OCI-LY3 (cell line): ENCODE measurements around the gene MCC.

ENCODE experiments used
- H2AFZ ChIP-seq: fragments of 200-600, 300-600 bp; shearing (Covaris generic); 2 replicates; pipeline ENCODE4 v1.6.0; 2014; ENCODE audit warnings: antibody characterized with exemption, low read depth, low read length
- H3K27ac ChIP-seq: fragments of 200-600, 300-600 bp; sonication (generic); 2 replicates; pipeline ENCODE4 v1.5.1; 2014; ENCODE audit warnings: mild to moderate bottlenecking, low read length, moderate library complexity, mixed read lengths
- H3K27me3 ChIP-seq: fragments of 200-600, 300-600 bp; sonication (generic); 2 replicates; pipeline ENCODE4 v1.6.1; 2014; ENCODE audit warnings: low read depth, low read length, mixed read lengths
- H3K36me3 ChIP-seq: fragments of 200-600, 300-600 bp; sonication (generic); replicated peaks from 2 replicates; pipeline ENCODE3; 2014; ENCODE audit warnings: low read depth, low read length, mixed read lengths
- H3K4me1 ChIP-seq: fragments of 300-600, 200-600 bp; sonication (generic); 2 replicates; pipeline ENCODE4 v1.6.1; 2014; ENCODE audit warnings: low read length, mixed read lengths
- H3K4me2 ChIP-seq: fragments of 200-600, 300-600 bp; sonication (generic); 2 replicates; pipeline ENCODE4 v1.6.1; 2014; ENCODE audit warnings: low read length, mixed read lengths
- H3K4me3 ChIP-seq: fragments of 300-600, 200-600 bp; sonication (generic); 2 replicates; pipeline ENCODE4 v1.5.1; 2014; ENCODE audit warnings: antibody characterized with exemption, mild to moderate bottlenecking, low read length, moderate library complexity
- H3K79me2 ChIP-seq: fragments of 300-600, 200-600 bp; shearing (Covaris generic); 2 replicates; pipeline ENCODE4 v1.6.1; 2014; ENCODE audit warnings: mild to moderate bottlenecking, low read length, mixed read lengths
- H3K9ac ChIP-seq: fragments of 300-600, 200-600 bp; shearing (Covaris generic); 2 replicates; pipeline ENCODE4 v1.6.0; 2014; ENCODE audit warnings: mild to moderate bottlenecking, low read length, moderate library complexity
- H3K9me3 ChIP-seq: fragments of 200-600, 300-600 bp; shearing (Covaris generic); 2 replicates; pipeline ENCODE4 v1.6.1; 2014; ENCODE audit warnings: low read length, mixed read lengths; ENCODE audit not compliant: insufficient read depth
- H4K20me1 ChIP-seq: fragments of 200-600, 300-600 bp; sonication (generic); 2 replicates; pipeline ENCODE4 v1.6.1; 2016; ENCODE audit warnings: low read length, mixed read lengths; ENCODE audit not compliant: insufficient read depth
- EZH2phosphoT487 ChIP-seq: fragments of 200-600 bp; shearing (Covaris generic); IDR thresholded peaks from 2 replicates; pipeline ENCODE4 v1.6.1; 2018; ENCODE audit warnings: antibody characterized with exemption, mixed run types, low read depth
- TF ChIP-seq, protein P1 (sequence below): fragments of 200-600, 300-600 bp; sonication (generic); IDR thresholded peaks from 2 replicates; pipeline ENCODE4 v1.5.1; 2014; ENCODE audit warnings: antibody characterized with exemption, low read length, low read depth

Gene MCC

GRCh38 chr5:113240032-113240431 lies 248.2 kb downstream of the MCC start:
- no peaks in the 10 kb centered on the region for H4K20me1 ChIP-seq
- H3K4me2 ChIP-seq, result no peak overlapping the region
- H3K27ac ChIP-seq, result no peak overlapping the region
- H3K79me2 ChIP-seq, result no peaks in the 10 kb centered on the region
- H3K9me3 ChIP-seq, result no peaks in the 10 kb centered on the region
- H3K9ac ChIP-seq, result no peak overlapping the region
- H3K36me3 ChIP-seq, result no peaks in the 10 kb centered on the region
- no peak overlapping the region for H3K4me3 ChIP-seq
- H2AFZ ChIP-seq, result no peak overlapping the region
- TF ChIP-seq, protein P1, sequence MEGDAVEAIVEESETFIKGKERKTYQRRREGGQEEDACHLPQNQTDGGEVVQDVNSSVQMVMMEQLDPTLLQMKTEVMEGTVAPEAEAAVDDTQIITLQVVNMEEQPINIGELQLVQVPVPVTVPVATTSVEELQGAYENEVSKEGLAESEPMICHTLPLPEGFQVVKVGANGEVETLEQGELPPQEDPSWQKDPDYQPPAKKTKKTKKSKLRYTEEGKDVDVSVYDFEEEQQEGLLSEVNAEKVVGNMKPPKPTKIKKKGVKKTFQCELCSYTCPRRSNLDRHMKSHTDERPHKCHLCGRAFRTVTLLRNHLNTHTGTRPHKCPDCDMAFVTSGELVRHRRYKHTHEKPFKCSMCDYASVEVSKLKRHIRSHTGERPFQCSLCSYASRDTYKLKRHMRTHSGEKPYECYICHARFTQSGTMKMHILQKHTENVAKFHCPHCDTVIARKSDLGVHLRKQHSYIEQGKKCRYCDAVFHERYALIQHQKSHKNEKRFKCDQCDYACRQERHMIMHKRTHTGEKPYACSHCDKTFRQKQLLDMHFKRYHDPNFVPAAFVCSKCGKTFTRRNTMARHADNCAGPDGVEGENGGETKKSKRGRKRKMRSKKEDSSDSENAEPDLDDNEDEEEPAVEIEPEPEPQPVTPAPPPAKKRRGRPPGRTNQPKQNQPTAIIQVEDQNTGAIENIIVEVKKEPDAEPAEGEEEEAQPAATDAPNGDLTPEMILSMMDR, result no peak
- TF ChIP-seq EZH2phosphoT487, result no peak
- peaks cover 3% of the 10 kb centered on the region; the same call in 1 of the 2 replicates for H3K4me1 ChIP-seq
- no peaks in the 10 kb centered on the region for H3K27me3 ChIP-seq

DNA sequence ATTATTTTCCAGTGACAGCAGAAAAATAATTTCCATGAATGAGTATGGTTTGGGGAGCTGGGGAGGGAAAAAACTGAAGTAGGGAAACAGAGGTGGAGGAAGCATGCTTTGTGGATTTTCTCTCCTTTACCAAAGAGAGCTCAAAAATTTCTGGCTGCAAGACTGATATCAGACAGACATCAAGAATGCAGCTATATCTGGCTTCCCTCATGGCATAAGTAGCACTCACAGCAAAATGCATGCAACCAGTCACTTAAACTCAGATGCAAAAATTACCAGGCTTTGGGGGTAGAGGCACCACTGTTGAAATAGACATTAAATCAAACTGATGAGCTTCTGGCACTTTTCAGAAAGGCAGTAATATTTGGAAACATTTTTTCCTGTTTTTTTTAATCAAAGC lies 250.4 kb downstream of the MCC start:
- no peaks in the 10 kb centered on the region for H3K27me3 ChIP-seq
- H3K4me3 ChIP-seq, result no peak overlapping the region
- H3K9ac ChIP-seq, result no peak overlapping the region
- H3K36me3 ChIP-seq, result no peaks in the 10 kb centered on the region
- H3K4me1 ChIP-seq, result peaks cover 3% of the 10 kb centered on the region; the same call in 1 of the 2 replicates
- H3K79me2 ChIP-seq, result no peaks in the 10 kb centered on the region
- H4K20me1 ChIP-seq, result no peaks in the 10 kb centered on the region
- no peaks in the 10 kb centered on the region for H3K9me3 ChIP-seq
- TF ChIP-seq, protein P1, result no peak
- no peak for TF ChIP-seq EZH2phosphoT487
- H3K4me2 ChIP-seq, result peak overlapping the region; percentile 35
- H3K27ac ChIP-seq, result no peak overlapping the region
- H2AFZ ChIP-seq, result no peak overlapping the region

- no peaks in the 10 kb centered on the region for H3K36me3 ChIP-seq
- TF ChIP-seq EZH2phosphoT487, result no peak
- TF ChIP-seq, protein P1, result no peak
- no peak overlapping the region for H3K4me2 ChIP-seq
- H3K4me1 ChIP-seq, result peaks cover 3% of the 10 kb centered on the region; the same call in 1 of the 2 replicates
- H2AFZ ChIP-seq, result no peak overlapping the region
- no peak overlapping the region for H3K27ac ChIP-seq
- H3K27me3 ChIP-seq, result no peaks in the 10 kb centered on the region
- H3K4me3 ChIP-seq, result no peak overlapping the region
- no peaks in the 10 kb centered on the region for H3K9me3 ChIP-seq
- no peaks in the 10 kb centered on the region for H3K79me2 ChIP-seq
- H3K9ac ChIP-seq, result no peak overlapping the region
- no peaks in the 10 kb centered on the region for H4K20me1 ChIP-seq
Observed at GRCh38 chr5:113236536-113237288, 251.5 kb downstream of the MCC start.

DNA sequence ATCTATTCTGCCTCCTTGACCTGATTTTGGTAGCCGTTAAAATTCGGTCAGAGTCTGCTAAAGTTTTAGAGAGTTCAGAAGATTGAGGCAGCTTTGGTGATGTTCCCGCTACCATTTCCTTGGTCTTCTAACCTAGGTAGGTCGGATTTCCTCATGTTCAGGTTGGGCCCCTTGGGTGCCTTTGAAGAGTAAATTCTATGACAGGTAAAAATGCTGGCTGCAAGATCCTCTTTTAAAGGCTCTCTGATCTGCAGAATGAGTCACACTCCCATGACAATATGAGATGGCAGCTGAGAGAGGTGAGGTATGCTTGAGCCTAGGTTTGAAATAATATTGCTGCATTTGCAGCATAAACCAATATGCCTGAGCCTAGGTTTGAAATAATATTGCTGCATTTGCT lies 252.4 kb downstream of the MCC start:
- no peaks in the 10 kb centered on the region for H3K36me3 ChIP-seq
- H3K4me3 ChIP-seq, result no peak overlapping the region
- H3K9ac ChIP-seq, result no peak overlapping the region
- TF ChIP-seq, protein P1, result no peak
- TF ChIP-seq EZH2phosphoT487, result no peak
- H3K79me2 ChIP-seq, result no peaks in the 10 kb centered on the region
- H3K27ac ChIP-seq, result no peak overlapping the region
- no peaks in the 10 kb centered on the region for H3K27me3 ChIP-seq
- H3K4me2 ChIP-seq, result no peak overlapping the region
- no peaks in the 10 kb centered on the region for H4K20me1 ChIP-seq
- H2AFZ ChIP-seq, result no peak overlapping the region
- H3K9me3 ChIP-seq, result no peaks in the 10 kb centered on the region
- H3K4me1 ChIP-seq, result peaks cover 3% of the 10 kb centered on the region; the same call in 1 of the 2 replicates
